NCI-H128 (cell line): ENCODE data around the gene NTNG2.

Experiments
- DNase-seq: peaks from one replicate; lab custom pipeline; 2025; ENCODE audit not compliant: unreplicated experiment; lab: John Stamatoyannopoulos, UW

NTNG2 gene

GRCh38 chr9:132201139-132201538 is 39.3 kb downstream of the NTNG2 start:
- DNase-seq = peak; percentile 36

GRCh38 chr9:132201780-132202703 is 40.2 kb downstream of the NTNG2 start:
- no peak for DNase-seq

GRCh38 chr9:132204883-132205282 is 43.0 kb downstream of the NTNG2 start:
- no peak for DNase-seq

GRCh38 chr9:132207215-132207614 is 45.4 kb downstream of the NTNG2 start:
- DNase-seq = no peak

- DNase-seq = no peak
Observed at GRCh38 chr9:132207839-132208615, 46.2 kb downstream of the NTNG2 start.

- DNase-seq = no peak
Observed at GRCh38 chr9:132209228-132209627, 47.4 kb downstream of the NTNG2 start.

GRCh38 chr9:132210472-132211145 is 48.8 kb downstream of the NTNG2 start:
- no peak for DNase-seq

- no peak for DNase-seq
Observed at GRCh38 chr9:132211570-132211969, 49.7 kb downstream of the NTNG2 start.

- DNase-seq = no peak
Observed at GRCh38 chr9:132214027-132214622, 52.3 kb downstream of the NTNG2 start.

GRCh38 chr9:132216861-132217619 is 55.2 kb downstream of the NTNG2 start:
- no peak for DNase-seq

- DNase-seq = no peak
Observed at GRCh38 chr9:132218208-132218607, 56.4 kb downstream of the NTNG2 start.

- DNase-seq = no peak
Observed at GRCh38 chr9:132221941-132222340, 60.1 kb downstream of the NTNG2 start.

- DNase-seq = no peak
Observed at GRCh38 chr9:132224645-132225044, 62.8 kb downstream of the NTNG2 start.

- no peak for DNase-seq
Observed at GRCh38 chr9:132226571-132227430, 64.9 kb downstream of the NTNG2 start.

- no peak for DNase-seq
Observed at GRCh38 chr9:132228062-132228461, 66.2 kb downstream of the NTNG2 start.

- no peak for DNase-seq
Observed at GRCh38 chr9:132230605-132231004, 68.7 kb downstream of the NTNG2 start.

- DNase-seq = no peak
Observed at GRCh38 chr9:132231019-132231701, 69.3 kb downstream of the NTNG2 start.

GRCh38 chr9:132232522-132232921 is 70.7 kb downstream of the NTNG2 start:
- DNase-seq = no peak

- no peak for DNase-seq
Observed at GRCh38 chr9:132233138-132233537, 71.3 kb downstream of the NTNG2 start.
